Upper lobe of left lung (tissue), 6 donors: ENCODE measurements around the gene PTPRG. TPM values are rescaled to one million over a fixed set of nuclear protein-coding genes. Genes with fewer than 3 reads are reported as not detected.
A peak's percentile ranks its signal among the peaks of the same experiment; 100 is the strongest.

Experiments used
- ATAC-seq, 2 donors: fragments of 200-7000 bp; cut with Tn5 transposase; one replicate each; pipeline ENCODE4 v1.9.1; 2022; ENCODE audit warnings: mild to moderate bottlenecking in 2 of 2, moderate library complexity in 2 of 2; ENCODE audit not compliant: low FRiP score in 2 of 2
- DNase-seq, 2 donors: peaks; one replicate each; pipeline ENCODE4 v3.0.0-alpha.2; 2019 to 2020
- H3K27ac ChIP-seq, 4 donors: fragments of 200-600 bp; sonication (generic); one replicate each; pipeline ENCODE4 v1.5.1; 2016 to 2019
- H3K27me3 ChIP-seq, 4 donors: fragments of 200-600 bp; sonication (generic); one replicate each; pipeline ENCODE4 v1.5.1; 2017 to 2019
- H3K36me3 ChIP-seq, 4 donors: fragments of 200-600 bp; sonication (generic); one replicate each; pipeline ENCODE4 v1.5.1; 2016 to 2019
- H3K4me1 ChIP-seq, 4 donors: fragments of 200-600 bp; sonication (generic); one replicate each; pipeline ENCODE4 v1.5.1; 2018 to 2019
- H3K4me3 ChIP-seq, 4 donors: fragments of 200-600 bp; sonication (generic); one replicate each; pipeline ENCODE4 v1.5.1; 2017 to 2019; ENCODE audit warnings: mild to moderate bottlenecking in 2 of 4, moderate library complexity in 1 of 4
- H3K9me3 ChIP-seq, 4 donors: fragments of 200-600 bp; sonication (generic); one replicate each; pipeline ENCODE4 v1.5.1; 2018 to 2019
- EP300 ChIP-seq, 4 donors: sonication (generic); formaldehyde crosslinking; IDR thresholded peaks; one replicate each; pipeline ENCODE4 v1.5.1; 2017; ENCODE audit warnings: antibody characterized with exemption in 4 of 4, control low read depth in 2 of 4
- POLR2A ChIP-seq, 4 donors: fragments of 450-650 bp; IDR thresholded peaks; one replicate each; pipeline ENCODE4 v1.5.1; 2016 to 2017; ENCODE audit warnings: antibody characterized with exemption in 4 of 4, mild to moderate bottlenecking in 2 of 4
- POLR2AphosphoS5 ChIP-seq, 2 donors: sonication (generic); formaldehyde crosslinking; IDR thresholded peaks; one replicate each; pipeline ENCODE4 v1.5.1; 2017; ENCODE audit warnings: antibody characterized with exemption in 2 of 2
- WGBS, 2 donors: methylation state at CpG; one replicate each; pipeline ENCODE4 v1.1.5; 2017 to 2018; 5-methylcytosine and 5-hydroxymethylcytosine counted together
- total RNA-seq, 6 donors: library from RNA; depleted of rRNA in 4 of 6; stranded (reverse); fragments of >200 nt in 4 of 6; gene quantifications; one replicate each; pipeline versions ENCODE4 v1.1.0 to v1.2.1, GENCODE V29; 2016 to 2021
- TF ChIP-seq, protein P1 (sequence below), 6 experiments: fragments of 450-650 bp in 4 of 6; fragments of 200-600 bp in 2 of 6; sonication (generic) in 2 of 6; IDR thresholded peaks; one replicate each; pipeline ENCODE4 v1.5.1; 2016 to 2019; ENCODE audit warnings: antibody characterized with exemption in 6 of 6
- donor health status: DM: no; HTN: no; CAD: no; lungs with moderate emphysema.
- donor health status: DM: no; HTN: yes; CAD: no; lungs with severe emphysema.

The PTPRG gene
- total RNA-seq, 6 donors from 2014 or later: 58.7 to 101 (median 68.8) TPM

DNA sequence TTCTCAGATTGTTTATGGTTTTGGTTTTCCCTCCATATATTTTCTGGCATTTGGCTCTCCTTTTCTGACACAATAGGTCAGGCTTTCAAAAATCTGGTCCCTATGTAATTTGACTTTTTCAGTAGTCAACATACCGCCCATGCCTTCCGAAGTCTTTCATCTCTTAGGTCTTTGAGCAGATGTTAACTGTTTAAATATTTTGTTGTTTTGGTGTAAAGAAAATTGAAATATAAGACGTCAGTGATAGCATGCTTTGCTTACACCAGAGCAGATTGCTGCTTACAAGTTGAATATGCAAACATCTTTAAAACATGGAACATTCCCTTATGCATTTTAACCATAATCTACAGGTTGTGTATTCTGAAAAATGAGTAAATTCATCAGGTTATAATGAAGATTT is 233.0 kb downstream of the PTPRG start:
- H3K4me1 ChIP-seq: peaks cover 0 to 13% (median 6%) of the 10 kb centered on the region in 4 donors
- no peak for TF ChIP-seq POLR2A (IDR thresholded peaks at IDR 0.05)
- TF ChIP-seq, protein P1, sequence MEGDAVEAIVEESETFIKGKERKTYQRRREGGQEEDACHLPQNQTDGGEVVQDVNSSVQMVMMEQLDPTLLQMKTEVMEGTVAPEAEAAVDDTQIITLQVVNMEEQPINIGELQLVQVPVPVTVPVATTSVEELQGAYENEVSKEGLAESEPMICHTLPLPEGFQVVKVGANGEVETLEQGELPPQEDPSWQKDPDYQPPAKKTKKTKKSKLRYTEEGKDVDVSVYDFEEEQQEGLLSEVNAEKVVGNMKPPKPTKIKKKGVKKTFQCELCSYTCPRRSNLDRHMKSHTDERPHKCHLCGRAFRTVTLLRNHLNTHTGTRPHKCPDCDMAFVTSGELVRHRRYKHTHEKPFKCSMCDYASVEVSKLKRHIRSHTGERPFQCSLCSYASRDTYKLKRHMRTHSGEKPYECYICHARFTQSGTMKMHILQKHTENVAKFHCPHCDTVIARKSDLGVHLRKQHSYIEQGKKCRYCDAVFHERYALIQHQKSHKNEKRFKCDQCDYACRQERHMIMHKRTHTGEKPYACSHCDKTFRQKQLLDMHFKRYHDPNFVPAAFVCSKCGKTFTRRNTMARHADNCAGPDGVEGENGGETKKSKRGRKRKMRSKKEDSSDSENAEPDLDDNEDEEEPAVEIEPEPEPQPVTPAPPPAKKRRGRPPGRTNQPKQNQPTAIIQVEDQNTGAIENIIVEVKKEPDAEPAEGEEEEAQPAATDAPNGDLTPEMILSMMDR (IDR thresholded peaks at IDR 0.05): no peak
- no peak for TF ChIP-seq EP300 (IDR thresholded peaks at IDR 0.05)
- no peak for TF ChIP-seq POLR2AphosphoS5 (IDR thresholded peaks at IDR 0.05)
- H3K4me3 ChIP-seq: no peak overlapping the region
- H3K36me3 ChIP-seq: no peaks in the 10 kb centered on the region
- no peaks in the 10 kb centered on the region for H3K27me3 ChIP-seq
- no peaks in the 10 kb centered on the region for H3K9me3 ChIP-seq
- WGBS, 2 donors: 87 to 89% methylated on average over 3 of the region's 3 CpGs
- no peak overlapping the region for H3K27ac ChIP-seq
- ATAC-seq (no peak), DNase-seq (no peak)

DNA sequence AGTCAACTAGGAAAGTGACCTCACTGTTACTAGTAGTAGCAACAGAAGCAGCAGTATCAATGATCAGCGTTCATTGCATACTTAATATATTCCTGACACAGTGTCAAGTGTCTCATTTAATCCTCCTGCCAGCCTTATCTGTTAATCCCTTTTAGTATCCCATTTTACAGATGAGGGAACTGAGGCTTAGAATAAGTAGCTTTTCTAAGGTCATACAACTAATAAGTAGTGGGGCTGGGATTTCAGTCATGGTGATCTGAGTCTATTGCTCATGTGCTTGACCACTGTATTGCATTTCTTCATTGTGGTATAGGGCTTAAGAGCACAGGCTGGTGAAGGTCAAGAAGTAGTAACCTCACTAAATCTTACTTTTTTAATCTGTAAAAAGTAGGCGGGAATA is 233.6 kb downstream of the PTPRG start:
- ATAC-seq (no peak), DNase-seq (no peak)
- WGBS, 2 donors: 46 to 100% methylated on average over 2 of the region's 2 CpGs
- Histone ChIP-seq H3K4me1 (peaks cover 0 to 13% (median 6%) of the 10 kb centered on the region in 4 donors), H3K36me3 (no peaks in the 10 kb centered on the region), H3K4me3 (no peak overlapping the region), H3K27me3 (no peaks in the 10 kb centered on the region), H3K9me3 (no peaks in the 10 kb centered on the region), H3K27ac (no peak overlapping the region)
- TF ChIP-seq POLR2A (IDR thresholded peaks at IDR 0.05): no peak
- TF ChIP-seq, protein P1 (IDR thresholded peaks at IDR 0.05): no peak

DNA sequence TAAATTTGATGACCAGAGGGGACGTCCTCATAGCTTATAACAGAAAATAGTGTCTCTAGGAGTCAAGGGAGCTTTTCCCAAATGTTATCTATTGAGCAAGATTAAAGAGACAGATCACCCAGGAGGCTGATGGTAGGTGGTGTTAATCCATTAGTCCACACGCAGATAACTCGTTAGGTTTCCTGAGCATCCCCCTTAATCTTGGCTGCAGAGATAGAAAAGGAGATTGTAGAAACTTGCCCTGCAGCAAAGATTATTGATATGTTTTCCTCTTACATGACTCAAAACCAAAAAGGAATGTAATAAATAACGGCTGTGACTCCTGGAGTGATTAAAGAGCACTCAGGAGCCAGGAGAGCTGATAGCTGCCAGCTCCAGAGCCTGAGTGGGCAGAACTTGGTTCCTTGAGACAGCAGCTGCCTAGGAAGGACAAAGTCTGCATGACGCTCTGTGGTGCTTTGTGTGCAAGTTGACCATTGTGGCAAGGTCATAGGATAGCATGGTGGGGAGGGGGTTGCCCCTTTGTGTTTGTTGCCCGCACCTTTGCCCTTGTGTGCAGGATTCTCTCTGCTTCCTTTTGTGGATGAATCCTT is 234.8 kb downstream of the PTPRG start:
- Histone ChIP-seq H3K27ac (no peak overlapping the region), H3K4me3 (no peak overlapping the region), H3K27me3 (no peaks in the 10 kb centered on the region), H3K9me3 (no peaks in the 10 kb centered on the region), H3K36me3 (no peaks in the 10 kb centered on the region), H3K4me1 (peaks cover 0 to 13% (median 6%) of the 10 kb centered on the region in 4 donors)
- DNase-seq (no peak), ATAC-seq (peak; percentile 12 to 49)
- WGBS, 2 donors: 69 to 74% methylated on average over 6 of the region's 6 CpGs
- no peak for TF ChIP-seq POLR2AphosphoS5 (IDR thresholded peaks at IDR 0.05)
- no peak for TF ChIP-seq EP300 (IDR thresholded peaks at IDR 0.05)
- TF ChIP-seq, protein P1 (IDR thresholded peaks at IDR 0.05): no peak
- TF ChIP-seq POLR2A (IDR thresholded peaks at IDR 0.05): no peak

DNA sequence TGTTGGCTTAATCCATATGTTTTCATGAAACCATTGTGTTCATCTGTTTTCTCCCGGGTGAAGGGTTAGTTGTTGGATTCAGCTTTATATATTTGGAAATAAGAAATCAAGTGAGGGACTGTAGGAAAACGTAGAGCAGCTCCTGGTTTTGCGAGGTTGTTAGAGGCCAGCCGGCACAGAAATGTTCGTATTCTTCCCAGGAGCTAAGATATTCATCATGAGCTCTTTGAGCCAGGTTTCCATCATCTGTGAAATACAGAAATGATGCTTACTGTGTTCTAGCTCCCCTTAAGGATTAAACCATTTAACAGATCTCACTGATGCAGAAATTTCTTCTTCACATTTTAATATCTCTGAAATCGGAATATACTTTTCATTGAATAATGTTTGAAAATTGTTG is 235.5 kb downstream of the PTPRG start:
- Histone ChIP-seq H3K27me3 (no peaks in the 10 kb centered on the region), H3K9me3 (no peaks in the 10 kb centered on the region), H3K4me3 (no peak overlapping the region), H3K4me1 (peaks cover 0 to 13% (median 6%) of the 10 kb centered on the region in 4 donors), H3K36me3 (no peaks in the 10 kb centered on the region), H3K27ac (no peak overlapping the region)
- DNase-seq (no peak), ATAC-seq (no peak)
- 91% methylated on average over 6 of the region's 6 CpGs for WGBS, 2 donors
- TF ChIP-seq POLR2AphosphoS5 (IDR thresholded peaks at IDR 0.05): no peak
- TF ChIP-seq EP300 (IDR thresholded peaks at IDR 0.05): no peak
- TF ChIP-seq POLR2A (IDR thresholded peaks at IDR 0.05): no peak
- TF ChIP-seq, protein P1 (IDR thresholded peaks at IDR 0.05): no peak

DNA sequence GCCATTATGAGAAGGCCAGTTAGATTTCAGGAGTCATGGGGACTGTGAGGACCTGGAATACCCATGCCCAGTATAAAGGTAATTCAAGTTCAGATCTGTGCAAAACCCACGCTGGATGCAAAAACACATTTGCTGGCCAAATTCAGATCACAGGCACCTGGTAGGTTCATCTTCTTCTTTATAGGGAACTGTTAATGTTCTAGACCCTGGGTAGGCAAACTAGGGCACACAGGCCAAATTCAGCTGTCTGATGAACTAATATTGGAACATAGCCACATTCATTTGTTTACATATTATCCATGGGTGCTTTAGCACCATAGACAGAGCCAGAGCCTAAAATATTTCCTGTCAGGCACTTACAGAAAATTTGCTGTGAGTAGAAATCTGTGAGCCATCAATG is 241.4 kb downstream of the PTPRG start:
- Histone ChIP-seq H3K36me3 (no peaks in the 10 kb centered on the region), H3K27ac (no peak overlapping the region), H3K9me3 (no peaks in the 10 kb centered on the region), H3K4me3 (no peak overlapping the region), H3K4me1 (peaks cover 20 to 52% (median 37%) of the 10 kb centered on the region in 4 donors), H3K27me3 (no peaks in the 10 kb centered on the region)
- 90 to 100% methylated on average over 1 of the region's 1 CpG for WGBS, 2 donors
- TF ChIP-seq POLR2AphosphoS5 (IDR thresholded peaks at IDR 0.05) (no peak), POLR2A (IDR thresholded peaks at IDR 0.05) (no peak), EP300 (IDR thresholded peaks at IDR 0.05) (no peak)
- TF ChIP-seq, protein P1 (IDR thresholded peaks at IDR 0.05): no peak
- ATAC-seq (no peak), DNase-seq (no peak)
